Endodermal cell (in vitro differentiated cells): Measurements from ENCODE around the gene MRPS22. TPM values are rescaled to one million over a fixed set of nuclear protein-coding genes. Genes with fewer than 3 reads are reported as not detected.
A peak's percentile ranks its signal among the peaks of the same experiment; 100 is the strongest.
"Not testable (repeated sequence)": the region's sequence is repeated elsewhere in the genome, so short reads cannot be mapped to it uniquely, and the experiment has no call there.

ENCODE experiments used
- DNase-seq: peaks from one replicate; pipeline ENCODE4 v3.0.0-alpha.2; 2017
- H3K27ac ChIP-seq: 2 replicates; pipeline ENCODE4 v1.5.1; 2013; ENCODE audit warnings: mild to moderate bottlenecking, low read depth, low read length, moderate library complexity
- H3K27me3 ChIP-seq: 2 replicates; pipeline ENCODE4 v1.6.1; 2013; ENCODE audit warnings: mild to moderate bottlenecking, low read length, moderate library complexity; ENCODE audit not compliant: insufficient read depth, control insufficient read depth, poor library complexity, severe bottlenecking
- H3K36me3 ChIP-seq: 2 replicates; pipeline ENCODE4 v1.7.0; 2013; ENCODE audit warnings: mild to moderate bottlenecking, low read length, moderate library complexity; ENCODE audit not compliant: control insufficient read depth, insufficient read depth
- H3K4me1 ChIP-seq: one replicate; pipeline ENCODE4 v1.7.0; 2013; ENCODE audit warnings: low read length; ENCODE audit not compliant: control insufficient read depth, insufficient read depth
- H3K4me3 ChIP-seq: 2 replicates; pipeline ENCODE4 v1.5.1; 2013; ENCODE audit warnings: mild to moderate bottlenecking, low read length, moderate library complexity
- H3K9ac ChIP-seq: 2 replicates; pipeline ENCODE4 v1.6.1; 2013; ENCODE audit warnings: mild to moderate bottlenecking, low read length, moderate library complexity; ENCODE audit not compliant: poor library complexity, severe bottlenecking; ENCODE audit errors: extremely low read depth
- H3K9me3 ChIP-seq: 2 replicates; pipeline ENCODE4 v1.6.1; 2013; ENCODE audit warnings: mild to moderate bottlenecking, low read length, moderate library complexity; ENCODE audit not compliant: control insufficient read depth
- H3K27ac Mint-ChIP-seq: 2 replicates; pipeline ENCODE4 v1.8.0; 2020; ENCODE audit warnings: mixed read lengths
- H3K27me3 Mint-ChIP-seq: 2 replicates; pipeline ENCODE4 v1.8.0; 2021; ENCODE audit warnings: mild to moderate bottlenecking, mixed read lengths; ENCODE audit not compliant: insufficient read depth
- H3K36me3 Mint-ChIP-seq: 2 replicates; pipeline ENCODE4 v1.8.0; 2020; ENCODE audit warnings: low read depth, mixed read lengths
- H3K4me1 Mint-ChIP-seq: 2 replicates; pipeline ENCODE4 v1.8.0; 2020; ENCODE audit warnings: mixed read lengths
- H3K4me3 Mint-ChIP-seq: 2 replicates; pipeline ENCODE4 v1.8.0; 2020; ENCODE audit warnings: mild to moderate bottlenecking, moderate library complexity, mixed read lengths
- H3K9me3 Mint-ChIP-seq: 2 replicates; pipeline ENCODE4 v1.8.0; 2020; ENCODE audit warnings: mild to moderate bottlenecking, mixed read lengths
- WGBS, 2 experiments: methylation state at CpG; one replicate each; pipeline versions ENCODE4 v1.1.5 to v1.1.7; 2013; ENCODE audit warnings: missing lambda C conversion rate in 2 of 2, mixed read lengths in 1 of 2; ENCODE audit not compliant: insufficient coverage in 1 of 2, insufficient read length in 1 of 2; 5-methylcytosine and 5-hydroxymethylcytosine counted together
- total RNA-seq, 2 donors: library from RNA; stranded (reverse); fragmentation: NEBNext Ultra II Directional in 1 of 2; extraction: Animal tissue kit (Norgen Biotek cat#: 25700) in 1 of 2; gene quantifications; 2 replicates in 1 of 2; 3 replicates in 1 of 2; pipeline ENCODE4 v1.2.1, GENCODE V29; 2021
- TF ChIP-seq, protein P1 (sequence below): fragments of 200-600 bp; sonication (generic); conservative IDR thresholded peaks from 2 replicates; pipeline ENCODE4 v1.5.0; 2021; ENCODE audit warnings: antibody characterized with exemption, mild to moderate bottlenecking

The MRPS22 gene
- total RNA-seq, 2 donors from 2014 or later = 34.8 to 38.7 TPM

DNA sequence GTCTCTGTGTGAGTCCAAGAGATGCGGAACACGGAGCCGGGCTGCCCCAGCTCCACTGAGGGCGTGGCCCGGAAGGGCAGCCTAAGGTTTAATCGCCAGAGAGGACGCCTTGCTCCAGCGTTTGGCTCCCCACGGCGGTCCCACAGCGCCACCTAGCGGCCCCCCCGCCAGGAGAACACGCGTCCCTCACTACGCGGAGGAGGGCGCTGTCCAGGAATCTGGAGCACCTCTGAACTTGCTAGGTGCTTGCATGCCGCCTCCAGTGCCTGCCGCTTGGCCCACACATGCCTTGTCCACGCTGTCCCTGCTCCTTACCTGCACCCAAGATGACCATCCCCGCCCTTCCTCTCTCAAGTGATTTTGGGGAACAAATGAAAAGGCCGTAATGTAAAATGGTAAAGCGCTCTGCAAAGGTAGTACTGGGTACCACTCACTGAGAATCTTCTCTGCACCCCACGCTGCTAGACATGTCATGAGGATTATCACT lies 14.4 kb upstream of the MRPS22 start:
- peaks cover 68% of the 10 kb centered on the region for H3K27me3 Mint-ChIP-seq

DNA sequence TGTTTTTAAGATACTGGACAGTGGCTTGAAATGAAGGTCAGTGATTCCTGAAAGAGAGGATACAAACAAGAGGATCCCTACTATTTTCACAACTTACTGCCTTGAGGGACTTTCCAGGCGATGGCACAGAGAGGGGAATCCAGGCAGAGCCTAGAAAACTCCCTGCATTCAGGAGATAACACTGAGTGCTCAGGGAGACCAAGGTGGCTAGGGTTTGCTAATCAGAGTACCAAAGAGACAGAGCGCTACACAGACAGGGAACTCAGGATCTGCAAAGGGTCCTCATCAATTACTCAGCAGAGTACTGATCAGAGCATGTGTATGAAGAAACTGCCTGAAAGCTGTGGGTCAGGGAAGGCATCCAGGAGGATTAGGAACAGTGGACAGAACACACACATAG lies 11.7 kb upstream of the MRPS22 start:
- 75 to 84% methylated on average over 2 of the region's 2 CpGs for WGBS, 2 experiments
- H3K27ac ChIP-seq = no peak overlapping the region
- H3K4me1 ChIP-seq = no peaks in the 10 kb centered on the region
- no peak overlapping the region for H3K4me3 ChIP-seq
- H3K9ac ChIP-seq = no peak overlapping the region
- H3K36me3 ChIP-seq = no peaks in the 10 kb centered on the region
- Mint-ChIP-seq H3K4me3 (no peak overlapping the region), H3K4me1 (peaks cover 2% of the 10 kb centered on the region), H3K27me3 (peaks cover 71% of the 10 kb centered on the region), H3K9me3 (no peaks in the 10 kb centered on the region), H3K27ac (no peak overlapping the region), H3K36me3 (no peaks in the 10 kb centered on the region)
- H3K9me3 ChIP-seq = no peaks in the 10 kb centered on the region
- TF ChIP-seq, protein P1, sequence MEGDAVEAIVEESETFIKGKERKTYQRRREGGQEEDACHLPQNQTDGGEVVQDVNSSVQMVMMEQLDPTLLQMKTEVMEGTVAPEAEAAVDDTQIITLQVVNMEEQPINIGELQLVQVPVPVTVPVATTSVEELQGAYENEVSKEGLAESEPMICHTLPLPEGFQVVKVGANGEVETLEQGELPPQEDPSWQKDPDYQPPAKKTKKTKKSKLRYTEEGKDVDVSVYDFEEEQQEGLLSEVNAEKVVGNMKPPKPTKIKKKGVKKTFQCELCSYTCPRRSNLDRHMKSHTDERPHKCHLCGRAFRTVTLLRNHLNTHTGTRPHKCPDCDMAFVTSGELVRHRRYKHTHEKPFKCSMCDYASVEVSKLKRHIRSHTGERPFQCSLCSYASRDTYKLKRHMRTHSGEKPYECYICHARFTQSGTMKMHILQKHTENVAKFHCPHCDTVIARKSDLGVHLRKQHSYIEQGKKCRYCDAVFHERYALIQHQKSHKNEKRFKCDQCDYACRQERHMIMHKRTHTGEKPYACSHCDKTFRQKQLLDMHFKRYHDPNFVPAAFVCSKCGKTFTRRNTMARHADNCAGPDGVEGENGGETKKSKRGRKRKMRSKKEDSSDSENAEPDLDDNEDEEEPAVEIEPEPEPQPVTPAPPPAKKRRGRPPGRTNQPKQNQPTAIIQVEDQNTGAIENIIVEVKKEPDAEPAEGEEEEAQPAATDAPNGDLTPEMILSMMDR = no peak
- H3K27me3 ChIP-seq = peaks cover 53% of the 10 kb centered on the region
- DNase-seq = no peak

More for the DNA sequence above, 14.4 kb upstream of the MRPS22 start:
- H3K4me1 ChIP-seq = no peaks in the 10 kb centered on the region
- no peak overlapping the region for H3K9ac ChIP-seq
- H3K27me3 ChIP-seq = peaks cover 51% of the 10 kb centered on the region
- no peak overlapping the region for H3K27ac Mint-ChIP-seq
- TF ChIP-seq, protein P1 = peak; percentile 100
- WGBS, 2 experiments = 13 to 14% methylated on average over 20 to 25 of the region's 25 CpGs
- no peak overlapping the region for H3K27ac ChIP-seq
- H3K9me3 Mint-ChIP-seq = no peaks in the 10 kb centered on the region
- H3K4me1 Mint-ChIP-seq = peaks cover 2% of the 10 kb centered on the region
- peak overlapping the region; percentile 68 for H3K4me3 ChIP-seq
- no peaks in the 10 kb centered on the region for H3K36me3 ChIP-seq
- H3K4me3 Mint-ChIP-seq = peak overlapping the region; percentile 33
- peak; percentile 99 for DNase-seq
- H3K9me3 ChIP-seq = no peaks in the 10 kb centered on the region
- H3K36me3 Mint-ChIP-seq = no peaks in the 10 kb centered on the region

DNA sequence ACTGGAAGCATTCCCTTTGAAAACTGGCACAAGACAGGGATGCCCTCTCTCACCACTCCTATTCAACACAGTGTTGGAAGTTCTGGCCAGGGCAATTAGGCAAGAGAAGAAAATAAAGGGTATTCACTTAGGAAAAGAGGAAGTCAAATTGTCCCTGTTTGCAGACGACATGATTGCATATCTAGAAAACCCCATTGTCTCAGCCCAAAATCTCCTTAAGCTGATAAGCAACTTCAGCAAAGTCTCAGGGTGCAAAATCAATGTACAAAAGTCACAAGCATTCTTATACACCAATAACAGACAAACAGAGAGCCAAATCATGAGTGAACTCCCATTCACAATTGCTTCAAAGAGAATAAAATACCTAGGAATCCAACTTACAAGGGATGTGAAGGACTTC lies 9.1 kb upstream of the MRPS22 start:
- not testable (repeated sequence) for H3K4me3 Mint-ChIP-seq, H3K27ac Mint-ChIP-seq, H3K4me3 ChIP-seq, H3K36me3 ChIP-seq, H3K9me3 ChIP-seq, DNase-seq, H3K4me1 Mint-ChIP-seq, H3K36me3 Mint-ChIP-seq, H3K27ac ChIP-seq, H3K9me3 Mint-ChIP-seq, H3K9ac ChIP-seq, H3K4me1 ChIP-seq
- H3K27me3 ChIP-seq = peaks cover 56% of the 10 kb centered on the region
- WGBS, 2 experiments = no CpG with 5 or more reads among the region's 1 CpG
- H3K27me3 Mint-ChIP-seq = peaks cover 71% of the 10 kb centered on the region

DNA sequence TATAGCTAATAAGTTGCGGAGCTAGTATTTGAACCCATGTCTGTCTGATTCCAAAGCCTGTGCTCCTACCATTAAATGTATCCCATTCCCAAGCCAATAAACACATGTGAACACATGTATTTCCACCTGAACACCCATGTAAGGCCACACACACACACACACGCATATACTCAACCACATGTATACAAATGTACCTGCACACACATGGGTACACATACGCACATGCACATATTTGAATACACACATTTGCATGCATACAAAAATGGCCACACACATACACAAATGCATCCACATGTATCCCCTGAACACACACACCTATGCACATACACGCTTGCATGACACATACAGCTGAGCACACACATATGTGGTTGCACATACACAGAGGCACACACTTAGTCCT lies 5.4 kb upstream of the MRPS22 start:
- Mint-ChIP-seq H3K36me3 (no peaks in the 10 kb centered on the region), H3K9me3 (no peaks in the 10 kb centered on the region), H3K4me3 (no peak overlapping the region), H3K27ac (no peak overlapping the region), H3K4me1 (peaks cover 3% of the 10 kb centered on the region), H3K27me3 (peaks cover 66% of the 10 kb centered on the region)
- peaks cover 8% of the 10 kb centered on the region for H3K4me1 ChIP-seq
- H3K4me3 ChIP-seq = no peak overlapping the region
- H3K9ac ChIP-seq = no peak overlapping the region
- no peaks in the 10 kb centered on the region for H3K36me3 ChIP-seq
- H3K27ac ChIP-seq = no peak overlapping the region
- no peak for DNase-seq
- 91 to 100% methylated on average over 2 to 4 of the region's 4 CpGs for WGBS, 2 experiments
- H3K9me3 ChIP-seq = no peaks in the 10 kb centered on the region
- peaks cover 53% of the 10 kb centered on the region for H3K27me3 ChIP-seq
- TF ChIP-seq, protein P1 = no peak
